ENCODE data around the gene CSGALNACT2. TPM values are rescaled to one million over a fixed set of nuclear protein-coding genes. Genes with fewer than 3 reads are reported as not detected.

CSGALNACT2 gene
- total and polyA plus RNA-seq, 3 donors from 2014 or later, result 13.9 to 17.9 (median 16.7) TPM

GRCh38 chr10:43128958-43129706 is 9.1 kb upstream of the CSGALNACT2 start:
- Histone ChIP-seq H3K4me3 (no peak overlapping the region), H3K4me1 (no peaks in the 10 kb centered on the region), H3K27me3 (no peaks in the 10 kb centered on the region), H3K36me3 (ENCODE audit: low read depth, missing control alignments) (no peaks in the 10 kb centered on the region), H3K27ac (no peak overlapping the region), H3K9me3 (no peaks in the 10 kb centered on the region)
- TF ChIP-seq POLR2A (IDR thresholded peaks at IDR 0.05), result no peak
- no peak for TF ChIP-seq CTCF (IDR thresholded peaks at IDR 0.05)
- intact Hi-C loops (cut with DNase I; ENCODE audit: low total_unique reads), result no loop called here
- no peak for DNase-seq
- 79 to 82% methylated on average over 6 of the region's 6 CpGs for WGBS, 2 donors

DNA sequence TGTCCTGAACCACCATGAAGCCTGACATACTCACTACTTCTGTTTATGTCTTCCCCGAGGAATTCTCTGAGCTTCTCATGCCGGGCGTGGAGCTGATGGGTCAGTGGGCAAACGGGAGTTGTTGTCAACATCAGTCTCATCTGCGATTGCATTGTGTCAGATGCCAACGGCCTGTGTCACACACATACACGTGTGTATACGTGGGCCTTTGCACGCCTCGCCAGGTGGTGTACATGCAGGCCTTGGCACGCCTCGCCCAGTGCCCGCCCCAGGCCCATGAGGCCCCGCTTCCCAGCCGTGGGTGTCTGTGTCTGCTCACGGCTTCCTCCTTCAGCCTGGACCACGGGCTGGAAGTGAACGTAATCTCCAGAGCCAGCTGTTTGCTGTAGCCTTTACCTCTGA is 7.5 kb upstream of the CSGALNACT2 start:
- no peak for TF ChIP-seq CTCF (IDR thresholded peaks at IDR 0.05)
- no peak for TF ChIP-seq POLR2A (IDR thresholded peaks at IDR 0.05)
- DNase-seq, result no peak
- Histone ChIP-seq H3K36me3 (ENCODE audit: low read depth, missing control alignments) (no peaks in the 10 kb centered on the region), H3K9me3 (no peaks in the 10 kb centered on the region), H3K27ac (no peak overlapping the region), H3K27me3 (no peaks in the 10 kb centered on the region), H3K4me1 (no peaks in the 10 kb centered on the region), H3K4me3 (no peak overlapping the region)
- intact Hi-C loops (cut with DNase I; ENCODE audit: low total_unique reads), result no loop called here
- 68 to 82% methylated on average over 7 to 18 of the region's 18 CpGs for WGBS, 2 donors

- Histone ChIP-seq H3K27me3 (no peaks in the 10 kb centered on the region), H3K36me3 (ENCODE audit: low read depth, missing control alignments) (no peaks in the 10 kb centered on the region), H3K4me3 (no peak overlapping the region), H3K4me1 (peaks cover under 1% of the 10 kb centered on the region), H3K27ac (no peak overlapping the region), H3K9me3 (no peaks in the 10 kb centered on the region)
- intact Hi-C loops (cut with DNase I; ENCODE audit: low total_unique reads), result no loop called here
- DNase-seq, result no peak
- no peak for TF ChIP-seq CTCF (IDR thresholded peaks at IDR 0.05)
- no peak for TF ChIP-seq POLR2A (IDR thresholded peaks at IDR 0.05)
- WGBS, 2 donors, result 90 to 92% methylated on average over 11 of the region's 11 CpGs
Measured at GRCh38 chr10:43131256-43131655, 7.0 kb upstream of the CSGALNACT2 start.

DNA sequence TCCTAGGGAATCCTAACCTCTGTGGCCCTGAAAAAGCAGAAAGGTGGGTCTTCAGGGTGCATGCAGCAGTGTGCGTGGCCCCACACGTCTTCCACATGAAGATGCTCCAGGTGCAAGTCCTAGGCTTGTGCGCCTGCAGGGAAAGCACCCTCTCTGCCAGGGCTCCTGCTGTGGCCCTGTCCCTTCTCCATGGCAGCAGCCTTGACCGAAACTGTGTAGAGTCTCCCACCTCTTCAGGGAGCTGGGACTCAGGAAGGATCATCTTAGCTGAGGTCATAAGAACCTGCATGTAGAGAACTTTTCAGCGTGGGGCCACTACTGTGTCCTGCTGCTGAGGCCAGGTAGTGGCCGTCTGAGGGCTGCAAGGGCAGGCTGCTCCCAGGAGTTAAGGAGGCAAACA is 6.3 kb upstream of the CSGALNACT2 start:
- H3K27me3 ChIP-seq, result no peaks in the 10 kb centered on the region
- intact Hi-C loops (cut with DNase I; ENCODE audit: low total_unique reads), result no loop called here
- no peaks in the 10 kb centered on the region for H3K36me3 ChIP-seq (ENCODE audit: low read depth, missing control alignments)
- no peak overlapping the region for H3K4me3 ChIP-seq
- H3K9me3 ChIP-seq, result no peaks in the 10 kb centered on the region
- TF ChIP-seq POLR2A (IDR thresholded peaks at IDR 0.05) (no peak), CTCF (IDR thresholded peaks at IDR 0.05) (no peak)
- H3K27ac ChIP-seq, result no peak overlapping the region
- no peak for DNase-seq
- peaks cover 7% of the 10 kb centered on the region for H3K4me1 ChIP-seq
- 87 to 92% methylated on average over 4 to 6 of the region's 6 CpGs for WGBS, 2 donors

All from testis (tissue), 3 donors.